ENCODE data around the gene LMOD3. TPM values are rescaled to one million over a fixed set of nuclear protein-coding genes. Genes with fewer than 3 reads are reported as not detected.

Gene LMOD3
- total and polyA plus RNA-seq, 9 of the 15 experiments (the other 6 are each of a cell fraction or from before 2014, with no cell fraction given), result 0.03 TPM; not detected in 8

- Histone ChIP-seq H3K9me1 (ENCODE audit: control insufficient read depth, insufficient read depth, low read length) (no peaks in the 10 kb centered on the region), H3K4me3 (no peak overlapping the region), H3K79me2 (ENCODE audit: control insufficient read depth, insufficient read depth, low read length) (no peaks in the 10 kb centered on the region), H3K4me2 (ENCODE audit: insufficient read depth, low read length) (no peak overlapping the region), H3K9me3 (replicated peaks; ENCODE audit: control insufficient read depth, insufficient read depth, low read depth, low read length) (no peaks in the 10 kb centered on the region), H3K9ac (ENCODE audit: insufficient read depth in 1 of 2, low read depth in 2 of 2, low read length in 2 of 2) (no peak overlapping the region), H3K27ac (ENCODE audit: extremely low read depth, low read depth, low read length) (no peak overlapping the region), H4K20me1 (replicated peaks; ENCODE audit: control insufficient read depth, insufficient read depth, low read length) (no peaks in the 10 kb centered on the region), H2AFZ (ENCODE audit: low read depth, low read length) (no peak overlapping the region), H3K27me3 (ENCODE audit: control insufficient read depth in 2 of 2, insufficient read depth in 2 of 2, low read length in 2 of 2) (no peaks in the 10 kb centered on the region), H3K36me3 (ENCODE audit: control insufficient read depth, insufficient read depth, low read length) (peaks cover 52% of the 10 kb centered on the region), H3K4me1 (replicated peaks in 1 of 2; ENCODE audit: control insufficient read depth in 2 of 2, insufficient read depth in 2 of 2, low read length in 2 of 2) (no peaks in the 10 kb centered on the region)
- intact Hi-C loops (cut with micrococcal nuclease), result no loop called here
- ChIA-PET POLR2A (interaction anchor here (1.0 to 1.6 kb wide), 2 partner anchors 10 to 37 kb away, joined by 4 to 7 read pairs; no protein-coding TSS in a partner anchor), CTCF (ENCODE audit: low intra/inter-chr PET ratio) (no interaction called here)
- DNase-seq (ENCODE audit: extremely low read depth in 1 of 4, low spot score in 3 of 4) (no peak), ATAC-seq (no peak), FAIRE-seq (no peak)
- no TSS peak for BruUV-seq (replicated peaks)
- in situ Hi-C loops (cut with MboI), result no loop called here
- WGBS (ENCODE audit: insufficient coverage, low coverage, missing lambda C conversion rate), result 82% methylated on average over 2 of the region's 2 CpGs
- no peak for TF ChIP-seq CBFA2T2 (conservative IDR thresholded peaks at IDR 0.05)
- no peak for TF ChIP-seq ZZZ3 (IDR thresholded peaks at IDR 0.05)
- TF ChIP-seq MTF1 (CRISPR knock-in tag; IDR thresholded peaks at IDR 0.05; ENCODE audit: borderline replicate concordance), result no peak
- no peak for TF ChIP-seq CUX1 (CRISPR knock-in tag; IDR thresholded peaks at IDR 0.05)
- no peak for TF ChIP-seq HSF4 (CRISPR knock-in tag; IDR thresholded peaks at IDR 0.05; ENCODE audit: borderline replicate concordance)
- TF ChIP-seq SRSF9 (IDR thresholded peaks at IDR 0.05; ENCODE audit: borderline replicate concordance, low read depth, low read length), result no peak
- no peak for TF ChIP-seq PRMT5 (CRISPR knock-in tag; IDR thresholded peaks at IDR 0.05)
- TF ChIP-seq NR2F6 (CRISPR knock-in tag; IDR thresholded peaks at IDR 0.05), result no peak
- no peak for TF ChIP-seq NBN (IDR thresholded peaks at IDR 0.05; ENCODE audit: low read depth)
- TF ChIP-seq RHOXF2B (CRISPR knock-in tag; conservative IDR thresholded peaks at IDR 0.05), result no peak
- no peak for TF ChIP-seq ILK (tag; IDR thresholded peaks at IDR 0.05; ENCODE audit: borderline replicate concordance, low read depth)
- TF ChIP-seq, protein P1, sequence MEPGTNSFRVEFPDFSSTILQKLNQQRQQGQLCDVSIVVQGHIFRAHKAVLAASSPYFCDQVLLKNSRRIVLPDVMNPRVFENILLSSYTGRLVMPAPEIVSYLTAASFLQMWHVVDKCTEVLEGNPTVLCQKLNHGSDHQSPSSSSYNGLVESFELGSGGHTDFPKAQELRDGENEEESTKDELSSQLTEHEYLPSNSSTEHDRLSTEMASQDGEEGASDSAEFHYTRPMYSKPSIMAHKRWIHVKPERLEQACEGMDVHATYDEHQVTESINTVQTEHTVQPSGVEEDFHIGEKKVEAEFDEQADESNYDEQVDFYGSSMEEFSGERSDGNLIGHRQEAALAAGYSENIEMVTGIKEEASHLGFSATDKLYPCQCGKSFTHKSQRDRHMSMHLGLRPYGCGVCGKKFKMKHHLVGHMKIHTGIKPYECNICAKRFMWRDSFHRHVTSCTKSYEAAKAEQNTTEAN (CRISPR knock-in tag; IDR thresholded peaks at IDR 0.05), result no peak
- TF ChIP-seq ZNF24 (IDR thresholded peaks at IDR 0.05), result no peak
- no peak for TF ChIP-seq TCF15 (CRISPR knock-in tag; IDR thresholded peaks at IDR 0.05)
- no peak for TF ChIP-seq HMGXB4 (CRISPR knock-in tag; IDR thresholded peaks at IDR 0.05)
- no peak for TF ChIP-seq ZC3H8 (IDR thresholded peaks at IDR 0.05)
- TF ChIP-seq ZNF668 (CRISPR knock-in tag; IDR thresholded peaks at IDR 0.05), result no peak
Measured at GRCh38 chr3:69063636-69064035, 58.8 kb downstream of the LMOD3 start.

All from K562 (cell line).